Measurements from ENCODE around the gene SMIM20. TPM values are rescaled to one million over a fixed set of nuclear protein-coding genes. Genes with fewer than 3 reads are reported as not detected.

The SMIM20 gene
- total and polyA plus RNA-seq, 12 donors, result 27.4 to 48.5 (median 42.0) TPM

- no peak for TF ChIP-seq CTCF (IDR thresholded peaks at IDR 0.05)
- Histone ChIP-seq H3K4me1 (peaks cover 0 to 5% (median 0%) of the 10 kb centered on the region in 9 donors), H3K9me3 (no peaks in the 10 kb centered on the region), H3K4me3 (no peak overlapping the region), H3K27me3 (peaks cover 0 to 11% (median 4%) of the 10 kb centered on the region in 7 donors), H3K36me3 (no peaks in the 10 kb centered on the region), H3K27ac (no peak overlapping the region)
- intact Hi-C loops (cut with DNase I), result no loop called here
- ATAC-seq, result no peak
- no peak for DNase-seq
- WGBS, 2 donors, result 53 to 68% methylated on average over 4 of the region's 4 CpGs
These were observed 41.7 kb downstream of the SMIM20 start for GRCh38 chr4:25955705-25956104.

DNA sequence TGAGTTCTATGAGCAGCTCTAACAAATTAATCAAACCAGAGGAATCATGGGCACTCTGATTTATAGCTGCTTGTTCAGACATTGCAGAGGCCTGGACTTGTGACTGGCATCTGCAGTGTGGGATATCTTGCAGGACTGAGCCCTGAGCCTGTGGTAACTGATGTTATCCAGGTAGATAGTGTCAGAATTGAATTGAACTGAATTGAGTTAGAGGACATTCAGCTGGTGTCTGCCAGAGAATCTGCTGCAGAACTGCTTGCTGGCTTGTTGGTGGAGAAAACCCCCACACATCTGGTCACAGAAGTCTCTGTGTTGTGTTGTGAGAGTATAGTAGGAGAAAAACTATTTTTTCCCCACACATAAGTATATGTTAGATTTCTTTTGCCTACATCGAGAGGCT, 42.2 kb downstream of the SMIM20 start:
- DNase-seq (no peak), ATAC-seq (no peak)
- H3K27ac ChIP-seq, result no peak overlapping the region
- no peak overlapping the region for H3K4me3 ChIP-seq
- H3K27me3 ChIP-seq, result peaks cover 0 to 11% (median 0%) of the 10 kb centered on the region in 7 donors
- WGBS, 2 donors, result 80 to 94% methylated on average over 1 of the region's 1 CpG
- H3K4me1 ChIP-seq, result no peaks in the 10 kb centered on the region
- TF ChIP-seq CTCF (IDR thresholded peaks at IDR 0.05), result no peak
- H3K36me3 ChIP-seq, result no peaks in the 10 kb centered on the region
- no peaks in the 10 kb centered on the region for H3K9me3 ChIP-seq
- intact Hi-C loops (cut with DNase I), result no loop called here

GRCh38 chr4:25958110-25958509, 44.1 kb downstream of the SMIM20 start:
- WGBS, 2 donors, result 74 to 81% methylated on average over 8 of the region's 8 CpGs
- no peak for ATAC-seq

GRCh38 chr4:25962393-25962792, 48.4 kb downstream of the SMIM20 start:
- no peak overlapping the region for H3K4me3 ChIP-seq
- 91 to 92% methylated on average over 7 of the region's 7 CpGs for WGBS, 2 donors
- no peak overlapping the region for H3K27ac ChIP-seq
- no peaks in the 10 kb centered on the region for H3K36me3 ChIP-seq
- no peaks in the 10 kb centered on the region for H3K9me3 ChIP-seq
- no peak for ATAC-seq
- H3K27me3 ChIP-seq, result no peaks in the 10 kb centered on the region
- no peak for DNase-seq
- intact Hi-C loops (cut with DNase I), result no loop called here
- peaks cover 0 to 2% (median 0%) of the 10 kb centered on the region in 9 donors for H3K4me1 ChIP-seq
- TF ChIP-seq CTCF (IDR thresholded peaks at IDR 0.05), result no peak

More at GRCh38 chr4:25958110-25958509, 44.1 kb downstream of the SMIM20 start:
- TF ChIP-seq CTCF (IDR thresholded peaks at IDR 0.05), result no peak
- Histone ChIP-seq H3K27ac (no peak overlapping the region), H3K9me3 (no peaks in the 10 kb centered on the region), H3K27me3 (peaks cover 0 to 4% (median 0%) of the 10 kb centered on the region in 7 donors), H3K4me3 (no peak overlapping the region), H3K4me1 (no peaks in the 10 kb centered on the region), H3K36me3 (no peaks in the 10 kb centered on the region)
- no peak for DNase-seq
- intact Hi-C loops (cut with DNase I), result no loop called here
